Measurements from ENCODE around the gene INO80B. TPM values are rescaled to one million over a fixed set of nuclear protein-coding genes. Genes with fewer than 3 reads are reported as not detected.
A peak's percentile ranks its signal among the peaks of the same experiment; 100 is the strongest.
"Not testable (repeated sequence)": the region's sequence is repeated elsewhere in the genome, so short reads cannot be mapped to it uniquely, and the experiment has no call there.

The INO80B gene
- total RNA-seq, 2 experiments from 2014 or later = 29.0 to 30.9 TPM

- Mint-ChIP-seq H3K36me3 (peaks cover 32% of the 10 kb centered on the region), H3K4me3 (no peak overlapping the region), H3K9me3 (no peaks in the 10 kb centered on the region), H3K4me1 (peaks cover 6% of the 10 kb centered on the region), H3K27me3 (no peaks in the 10 kb centered on the region), H3K27ac (no peak overlapping the region)
- no peak for DNase-seq
Observed at GRCh38 chr2:74474481-74474880, 19.6 kb downstream of the INO80B start.

GRCh38 chr2:74474899-74475298, 20.0 kb downstream of the INO80B start:
- Mint-ChIP-seq H3K27ac (no peak overlapping the region), H3K27me3 (no peaks in the 10 kb centered on the region), H3K4me3 (no peak overlapping the region), H3K9me3 (no peaks in the 10 kb centered on the region), H3K36me3 (peaks cover 30% of the 10 kb centered on the region), H3K4me1 (peaks cover 7% of the 10 kb centered on the region)
- DNase-seq = no peak

- Mint-ChIP-seq H3K9me3 (no peaks in the 10 kb centered on the region), H3K4me1 (peaks cover 27% of the 10 kb centered on the region), H3K27me3 (no peaks in the 10 kb centered on the region), H3K27ac (no peak overlapping the region), H3K36me3 (peaks cover 27% of the 10 kb centered on the region), H3K4me3 (peak overlapping the region; percentile 99)
- DNase-seq = no peak
Observed at GRCh38 chr2:74481431-74481830, 26.5 kb downstream of the INO80B start.

GRCh38 chr2:74481961-74482800, 27.3 kb downstream of the INO80B start:
- Mint-ChIP-seq H3K27me3 (no peaks in the 10 kb centered on the region), H3K9me3 (no peaks in the 10 kb centered on the region), H3K27ac (peak overlapping the region; percentile 100), H3K4me1 (peaks cover 27% of the 10 kb centered on the region), H3K36me3 (peaks cover 25% of the 10 kb centered on the region), H3K4me3 (peak overlapping the region; percentile 99)
- DNase-seq = peak; percentile 72

- H3K36me3 Mint-ChIP-seq = peaks cover 25% of the 10 kb centered on the region
- H3K27me3 Mint-ChIP-seq = no peaks in the 10 kb centered on the region
- peak within 1 kb of the TSS; percentile 100 for H3K27ac Mint-ChIP-seq
- peak within 1 kb of the TSS; percentile 99 for H3K4me3 Mint-ChIP-seq
- no peaks in the 10 kb centered on the region for H3K9me3 Mint-ChIP-seq
- DNase-seq = peak; percentile 91
- H3K4me1 Mint-ChIP-seq = peaks cover 27% of the 10 kb centered on the region
Observed at GRCh38 chr2:74482801-74483674, 28.2 kb downstream of the INO80B start, which contains the start of the genes CCDC142 and TTC31. CCDC142 (minus strand) TSS chr2:74482998; CDS start chr2:74482837, 161 bp downstream. TTC31 (plus strand) TSS chr2:74483081; CDS start chr2:74483096, 15 bp downstream.

GRCh38 chr2:74483675-74484164, 28.8 kb downstream of the INO80B start:
- H3K4me1 Mint-ChIP-seq = peaks cover 27% of the 10 kb centered on the region

GRCh38 chr2:74486141-74486540, 31.3 kb downstream of the INO80B start:
- Mint-ChIP-seq H3K27ac (no peak overlapping the region), H3K36me3 (peaks cover 11% of the 10 kb centered on the region), H3K4me3 (no peak overlapping the region), H3K27me3 (no peaks in the 10 kb centered on the region), H3K4me1 (peaks cover 14% of the 10 kb centered on the region), H3K9me3 (no peaks in the 10 kb centered on the region)
- no peak for DNase-seq

More at GRCh38 chr2:74483675-74484164, 28.8 kb downstream of the INO80B start:
- H3K9me3 Mint-ChIP-seq, DNase-seq, H3K27me3 Mint-ChIP-seq: not testable (repeated sequence)
- peak overlapping the region; percentile 99 for H3K4me3 Mint-ChIP-seq
- H3K27ac Mint-ChIP-seq = peak overlapping the region; percentile 100
- peaks cover 25% of the 10 kb centered on the region for H3K36me3 Mint-ChIP-seq

- no peaks in the 10 kb centered on the region for H3K27me3 Mint-ChIP-seq
- peaks cover 4% of the 10 kb centered on the region for H3K4me1 Mint-ChIP-seq
- no peaks in the 10 kb centered on the region for H3K9me3 Mint-ChIP-seq
- H3K36me3 Mint-ChIP-seq = peaks cover 11% of the 10 kb centered on the region
- H3K27ac Mint-ChIP-seq = no peak overlapping the region
- DNase-seq = no peak
- no peak overlapping the region for H3K4me3 Mint-ChIP-seq
Observed at GRCh38 chr2:74488643-74489481, 34.0 kb downstream of the INO80B start.

- no peak overlapping the region for H3K4me3 Mint-ChIP-seq
- no peak for DNase-seq
- H3K27me3 Mint-ChIP-seq = no peaks in the 10 kb centered on the region
- H3K36me3 Mint-ChIP-seq = peaks cover 16% of the 10 kb centered on the region
- H3K9me3 Mint-ChIP-seq = no peaks in the 10 kb centered on the region
- H3K4me1 Mint-ChIP-seq = no peaks in the 10 kb centered on the region
- H3K27ac Mint-ChIP-seq = no peak overlapping the region
Observed at GRCh38 chr2:74489906-74490305, 35.0 kb downstream of the INO80B start.

- no peaks in the 10 kb centered on the region for H3K27me3 Mint-ChIP-seq
- no peak overlapping the region for H3K4me3 Mint-ChIP-seq
- no peaks in the 10 kb centered on the region for H3K9me3 Mint-ChIP-seq
- no peak overlapping the region for H3K27ac Mint-ChIP-seq
- DNase-seq = no peak
- H3K4me1 Mint-ChIP-seq = no peaks in the 10 kb centered on the region
- peaks cover 12% of the 10 kb centered on the region for H3K36me3 Mint-ChIP-seq
Observed at GRCh38 chr2:74491648-74492544, 37.0 kb downstream of the INO80B start.

- Mint-ChIP-seq H3K27me3 (peaks cover 13% of the 10 kb centered on the region), H3K9me3 (no peaks in the 10 kb centered on the region), H3K4me3 (no peak overlapping the region), H3K27ac (peak overlapping the region; percentile 4), H3K36me3 (peaks cover 12% of the 10 kb centered on the region), H3K4me1 (peaks cover 10% of the 10 kb centered on the region)
- no peak for DNase-seq
Observed at GRCh38 chr2:74493546-74493945, 38.7 kb downstream of the INO80B start.

- Mint-ChIP-seq H3K4me3 (no peak overlapping the region), H3K4me1 (peaks cover 19% of the 10 kb centered on the region), H3K36me3 (peaks cover 12% of the 10 kb centered on the region), H3K27ac (no peak overlapping the region), H3K9me3 (no peaks in the 10 kb centered on the region), H3K27me3 (peaks cover 31% of the 10 kb centered on the region)
- no peak for DNase-seq
Observed at GRCh38 chr2:74495440-74495839, 40.6 kb downstream of the INO80B start.

- Mint-ChIP-seq H3K4me3 (peak overlapping the region; percentile 73), H3K4me1 (peaks cover 23% of the 10 kb centered on the region), H3K27me3 (peaks cover 48% of the 10 kb centered on the region), H3K36me3 (peaks cover 11% of the 10 kb centered on the region), H3K9me3 (no peaks in the 10 kb centered on the region), H3K27ac (no peak overlapping the region)
- DNase-seq = no peak
Observed at GRCh38 chr2:74496997-74497776, 42.3 kb downstream of the INO80B start.

Data from activated naive CD8-positive, alpha-beta T cell treated with anti-CD3 and anti-CD28 coated beads for 36 hours (primary cell).